B cell (primary cell): ENCODE results near the gene PHLDB2.

Experiments
- CTCF ChIP-seq: fragments of 200-600 bp; IDR thresholded peaks from one replicate; pipeline ENCODE4 v1.8.0; 2022; ENCODE audit warnings: antibody characterized with exemption, mild to moderate bottlenecking
- EZH2 ChIP-seq: IDR thresholded peaks from 2 replicates; pipeline ENCODE4 v1.6.1; 2012; ENCODE audit warnings: borderline replicate concordance, low read depth, mild to moderate bottlenecking, moderate library complexity, low read length; ENCODE audit not compliant: insufficient read depth, poor library complexity, severe bottlenecking

GRCh38 chr3:111980716-111981456, 121.8 kb downstream of the PHLDB2 start:
- TF ChIP-seq CTCF, result no peak
- TF ChIP-seq EZH2, result no peak
